Stimulated activated CD4-positive, alpha-beta T cell treated with anti-CD3 and anti-CD28 coated beads, Interleukin-4, amount 100 ng/mL, for 1 hour (primary cell): Measurements from ENCODE around the gene PAQR3.
"Not testable (repeated sequence)": the region's sequence is repeated elsewhere in the genome, so short reads cannot be mapped to it uniquely, and the experiment has no call there.

Experiments used
- DNase-seq: peaks from one replicate; pipeline ENCODE4 v3.0.0-alpha.2; 2020

PAQR3 gene

DNA sequence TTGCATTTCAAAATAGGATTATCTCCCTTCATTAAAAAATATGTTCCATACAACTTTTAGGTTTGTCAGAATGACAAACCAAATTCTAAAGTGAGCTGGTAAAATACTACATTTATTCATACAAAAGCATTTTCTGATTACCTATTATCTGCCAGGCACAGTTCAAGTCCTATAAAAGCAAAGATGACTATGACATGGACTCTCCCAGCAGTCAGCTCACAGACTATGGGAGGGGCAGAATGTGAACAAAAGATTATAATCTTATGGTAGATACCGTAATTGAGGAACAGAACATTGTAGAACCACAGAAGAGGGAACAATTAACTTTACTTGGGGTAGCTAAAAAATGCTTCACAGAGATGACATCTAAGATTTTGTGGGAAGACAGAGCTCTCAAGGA, 12.4 kb downstream of the PAQR3 start:
- DNase-seq: no peak

DNA sequence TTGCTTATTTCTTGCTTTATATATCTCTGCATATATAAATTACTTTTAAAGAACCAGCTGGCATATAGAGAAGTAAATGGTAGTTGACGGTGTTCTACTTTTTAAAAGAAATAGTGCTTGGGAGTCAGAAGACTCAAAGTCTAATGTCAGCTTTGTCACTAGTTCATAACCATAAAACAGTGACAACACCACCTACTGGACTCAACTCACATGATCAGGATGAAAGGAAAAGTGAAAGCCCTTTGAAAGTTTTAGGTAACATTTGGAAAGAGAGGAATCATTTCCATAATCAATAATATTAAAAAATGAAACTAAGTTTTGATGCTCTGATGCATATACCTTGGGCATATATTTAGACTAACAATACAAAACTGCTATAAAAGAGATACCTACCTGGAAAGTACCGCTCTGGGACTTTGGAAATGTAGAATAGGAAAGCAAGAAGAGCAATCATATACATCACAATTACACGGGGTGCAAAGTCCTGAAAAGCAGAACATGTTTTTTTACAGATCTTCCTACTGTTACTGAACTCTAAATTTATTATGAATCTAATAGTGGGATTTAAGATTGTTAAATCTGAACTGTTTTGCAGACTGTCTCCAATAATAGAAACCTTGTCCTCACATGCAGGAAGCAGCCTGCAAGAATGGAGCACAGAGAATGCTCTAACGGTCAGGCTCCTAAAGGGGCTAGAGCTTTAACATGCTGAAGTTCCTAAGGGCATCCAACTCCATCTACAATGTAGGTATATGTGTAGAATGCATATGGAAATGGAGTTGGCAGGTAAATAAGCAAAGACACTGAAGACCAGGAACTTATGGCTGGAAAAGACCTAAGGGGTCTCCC, 15.6 kb downstream of the PAQR3 start:
- no peak for DNase-seq

DNA sequence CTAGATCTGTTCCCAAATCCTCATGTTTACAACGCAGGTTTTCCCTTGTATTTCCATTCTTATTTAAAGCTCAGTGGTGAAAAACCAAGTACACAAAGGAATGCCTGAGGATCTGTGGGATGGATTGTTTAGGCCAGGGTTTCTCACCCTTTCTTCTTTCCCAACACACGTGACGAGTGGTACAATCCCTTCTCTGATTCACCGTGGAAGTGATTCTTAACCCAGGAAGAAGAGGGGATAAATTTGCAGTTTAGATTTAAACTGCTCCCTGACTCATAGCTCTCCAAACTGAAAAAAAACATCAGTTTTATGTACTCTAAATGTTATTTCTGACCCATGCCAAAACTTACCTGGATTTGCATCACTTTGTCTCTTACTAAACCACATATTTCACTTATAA, 17.0 kb downstream of the PAQR3 start:
- DNase-seq: no peak

DNA sequence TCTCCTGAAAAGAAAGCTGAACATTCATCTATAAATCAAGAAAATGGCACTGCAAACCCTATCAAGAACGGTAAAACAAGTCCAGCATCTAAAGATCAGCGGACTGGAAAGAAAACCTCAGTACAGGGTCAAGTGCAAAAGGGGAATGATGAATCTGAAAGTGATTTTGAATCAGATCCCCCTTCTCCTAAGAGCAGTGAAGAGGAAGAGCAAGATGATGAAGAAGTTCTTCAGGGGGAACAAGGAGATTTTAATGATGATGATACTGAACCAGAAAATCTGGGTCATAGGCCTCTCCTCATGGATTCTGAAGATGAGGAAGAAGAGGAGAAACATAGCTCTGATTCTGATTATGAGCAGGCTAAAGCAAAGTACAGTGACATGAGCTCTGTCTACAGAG, 28.6 kb downstream of the PAQR3 start:
- no peak for DNase-seq

DNA sequence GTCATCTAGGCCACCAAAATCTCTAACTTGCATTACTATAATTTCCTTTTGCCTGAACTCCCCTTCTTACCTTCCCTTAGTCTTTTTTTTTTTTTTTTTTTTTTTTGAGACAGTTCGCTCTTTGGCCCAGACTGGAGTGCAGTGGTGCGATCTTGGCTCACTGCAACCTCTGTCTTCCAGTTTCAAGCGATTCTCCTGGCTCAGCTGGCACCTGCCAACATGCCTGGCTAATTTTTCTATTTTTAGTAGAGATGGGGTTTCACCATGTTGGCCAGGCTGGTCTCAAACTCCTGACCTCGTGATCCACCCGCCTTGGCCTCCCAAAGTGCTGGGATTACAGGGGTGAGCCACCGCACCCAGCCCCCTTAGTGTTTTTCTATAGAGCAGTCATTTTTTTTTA, 30.3 kb downstream of the PAQR3 start:
- DNase-seq: not testable (repeated sequence)

DNA sequence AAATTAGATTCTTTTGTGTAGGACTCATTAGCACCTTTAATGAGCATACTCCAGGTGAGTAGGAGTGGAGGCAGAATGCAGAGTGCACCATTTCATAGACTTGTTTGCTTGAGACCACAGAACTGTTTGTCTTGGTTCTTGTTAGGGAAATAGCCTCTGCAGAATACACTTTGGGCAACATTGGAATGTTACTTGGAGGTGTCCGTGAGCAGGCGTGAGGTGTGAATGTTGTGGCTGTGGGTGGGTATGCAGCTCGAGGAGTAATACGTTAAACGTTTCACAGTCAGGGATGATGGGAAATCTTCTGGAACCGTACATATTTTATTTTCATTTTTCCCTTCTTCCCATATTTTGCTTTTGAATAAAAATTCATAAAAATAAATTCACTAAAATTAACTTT, 31.6 kb downstream of the PAQR3 start:
- no peak for DNase-seq

DNA sequence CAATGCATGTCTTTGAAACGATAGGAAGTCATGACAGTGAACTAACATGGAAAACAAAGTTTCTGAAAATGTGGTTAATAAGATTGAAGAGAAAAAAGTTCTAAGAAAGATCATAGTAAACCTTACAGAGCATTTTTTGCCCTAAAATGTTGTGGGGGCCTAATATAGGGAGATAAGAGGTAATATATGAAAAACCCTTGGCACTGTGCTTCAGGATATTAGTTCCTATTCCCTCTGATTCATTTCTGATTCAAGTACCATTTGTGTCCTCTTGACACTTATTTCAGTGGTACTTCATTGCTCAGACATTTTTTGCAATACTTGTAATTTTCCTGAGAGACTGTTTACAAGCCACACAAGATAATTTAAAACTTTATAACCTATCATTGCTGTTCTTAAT, 35.1 kb downstream of the PAQR3 start:
- DNase-seq: no peak

DNA sequence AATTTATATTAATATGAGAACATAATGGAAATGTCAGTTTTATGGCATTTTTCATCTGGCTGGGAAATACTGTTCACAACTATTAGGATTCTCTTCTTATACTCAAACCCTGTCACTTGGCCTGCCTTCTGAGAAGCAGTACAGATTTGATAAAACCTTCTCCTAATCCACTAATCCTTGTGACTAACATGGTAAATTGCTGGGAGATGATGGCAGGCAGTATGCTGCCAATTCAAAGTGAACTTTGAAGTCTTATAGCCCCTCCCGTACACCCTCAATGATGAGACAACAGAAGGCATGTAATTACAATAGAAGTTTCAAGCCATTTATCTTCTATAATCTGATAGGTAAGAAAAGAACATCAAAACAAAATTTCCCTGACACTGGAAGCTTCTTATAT, 36.9 kb downstream of the PAQR3 start:
- no peak for DNase-seq

DNA sequence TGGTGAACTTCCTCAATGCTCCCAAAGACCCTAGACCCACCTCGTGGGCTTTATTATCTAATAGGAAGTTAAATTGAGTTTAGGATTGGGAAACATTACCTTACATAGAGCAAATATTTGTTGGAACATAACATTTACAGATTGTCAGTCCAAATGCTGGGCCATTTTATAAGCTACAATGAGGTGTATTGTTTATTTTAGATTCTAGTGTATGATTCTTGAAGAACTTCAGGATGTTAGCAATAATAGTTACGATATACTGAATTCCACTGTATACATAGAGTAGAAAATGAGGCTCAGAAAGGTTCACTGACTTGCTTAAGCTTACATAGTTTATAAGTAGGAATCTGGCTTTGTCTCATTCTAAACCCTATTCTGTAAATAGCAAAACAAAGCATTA, 37.4 kb downstream of the PAQR3 start:
- no peak for DNase-seq

DNA sequence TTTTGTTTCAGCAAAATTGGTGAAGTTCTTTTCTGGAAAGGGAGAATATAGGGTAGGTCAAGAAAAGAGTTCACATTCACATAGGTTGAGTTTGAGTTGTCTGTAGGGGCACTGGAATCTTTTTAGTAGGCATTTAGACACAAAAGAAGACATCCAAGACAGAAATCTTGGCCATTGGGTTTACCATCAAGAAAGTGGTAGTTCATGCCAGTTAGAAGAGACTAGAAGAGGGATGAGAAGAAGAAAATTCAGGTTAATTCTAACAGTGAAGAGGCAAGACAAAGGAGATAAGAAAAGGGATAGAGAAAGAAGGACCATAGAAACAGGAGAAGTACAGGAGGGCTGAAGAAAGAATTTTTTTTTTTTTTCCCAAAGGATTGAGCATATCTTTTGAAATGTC, 39.9 kb downstream of the PAQR3 start:
- no peak for DNase-seq

DNA sequence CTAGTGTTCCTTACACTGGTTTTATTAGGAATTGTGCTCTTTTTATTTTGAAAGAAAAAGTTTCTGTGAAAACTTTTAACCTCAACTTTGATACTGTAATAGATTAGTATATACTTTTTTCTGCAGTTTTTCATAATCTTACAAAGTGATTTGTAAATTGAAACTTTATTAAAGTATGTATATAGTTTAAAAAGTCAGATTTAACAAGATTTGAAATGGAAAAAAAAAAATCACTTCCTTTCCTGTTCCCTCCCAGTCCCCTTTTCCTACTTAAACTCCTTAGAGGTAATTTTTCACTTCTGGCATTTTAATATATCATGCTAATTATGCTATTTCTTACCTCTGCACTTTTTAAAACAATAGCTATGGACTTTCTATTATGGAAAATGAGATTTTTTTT, 49.3 kb downstream of the PAQR3 start:
- no peak for DNase-seq

DNA sequence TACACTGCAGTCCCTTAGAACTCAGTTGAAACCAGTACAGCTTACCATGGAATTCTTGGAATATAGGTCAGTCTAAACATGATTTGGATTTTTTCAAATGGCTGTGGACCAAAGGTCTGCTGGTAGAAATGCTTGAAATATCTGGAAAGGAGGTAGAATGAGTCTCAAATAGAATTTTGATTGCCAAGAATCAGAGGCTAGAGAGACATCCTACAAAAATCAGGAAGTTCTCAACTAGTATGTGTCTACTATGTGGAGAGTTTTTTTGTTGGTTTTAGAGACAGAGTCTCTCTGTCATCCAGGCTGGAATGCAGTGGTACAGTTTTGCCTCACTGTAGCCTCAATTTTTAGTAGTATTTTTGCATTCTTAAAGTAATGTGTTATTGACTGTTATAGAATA, 53.6 kb downstream of the PAQR3 start:
- no peak for DNase-seq

DNA sequence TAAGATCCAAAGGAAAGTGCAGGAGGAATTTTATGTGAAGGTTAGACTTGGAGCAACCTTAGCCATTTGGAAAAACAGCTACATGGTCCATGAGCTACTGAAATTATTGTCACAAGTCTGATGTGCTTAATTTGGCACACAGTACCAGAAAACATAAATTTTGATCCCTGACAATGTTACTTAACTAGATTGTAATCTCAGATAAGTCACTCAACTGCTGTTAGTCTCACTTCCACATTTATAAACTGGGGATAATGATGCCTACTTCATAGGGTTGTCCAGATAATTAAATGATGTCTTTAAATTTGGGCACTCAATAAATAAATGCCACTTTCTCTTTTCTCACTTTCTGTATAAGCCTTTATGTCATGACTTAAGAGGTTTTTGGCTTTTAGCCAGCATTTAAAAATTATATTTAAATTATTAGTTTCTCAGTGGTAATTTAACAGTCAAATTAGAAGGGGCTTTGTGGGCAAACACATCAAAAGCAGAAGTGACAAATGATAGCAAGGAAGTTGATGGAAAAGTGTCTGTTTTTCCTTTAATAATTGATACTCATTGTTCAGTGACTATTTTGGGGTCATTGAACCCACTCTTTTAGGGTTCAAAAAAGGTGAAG, 58.3 kb downstream of the PAQR3 start:
- DNase-seq: no peak

DNA sequence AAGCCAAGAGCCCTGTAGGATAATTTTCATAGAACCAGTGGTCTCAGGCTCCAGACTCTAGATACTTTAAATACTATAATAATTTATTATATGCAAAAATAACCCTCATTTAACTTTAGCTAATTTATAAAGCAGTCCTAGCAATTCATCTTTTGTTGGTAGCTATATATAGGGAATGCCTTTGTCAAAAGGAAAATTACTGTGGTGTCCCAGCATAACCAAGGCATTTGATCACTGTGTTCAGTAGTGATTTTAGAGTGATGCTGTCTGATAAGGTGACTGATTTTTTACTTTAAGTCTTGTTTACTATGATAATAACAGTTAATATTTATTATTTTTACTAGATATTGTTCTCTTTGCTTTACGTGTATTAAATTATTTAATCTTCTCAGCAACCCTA, 61.2 kb downstream of the PAQR3 start:
- DNase-seq: no peak

DNA sequence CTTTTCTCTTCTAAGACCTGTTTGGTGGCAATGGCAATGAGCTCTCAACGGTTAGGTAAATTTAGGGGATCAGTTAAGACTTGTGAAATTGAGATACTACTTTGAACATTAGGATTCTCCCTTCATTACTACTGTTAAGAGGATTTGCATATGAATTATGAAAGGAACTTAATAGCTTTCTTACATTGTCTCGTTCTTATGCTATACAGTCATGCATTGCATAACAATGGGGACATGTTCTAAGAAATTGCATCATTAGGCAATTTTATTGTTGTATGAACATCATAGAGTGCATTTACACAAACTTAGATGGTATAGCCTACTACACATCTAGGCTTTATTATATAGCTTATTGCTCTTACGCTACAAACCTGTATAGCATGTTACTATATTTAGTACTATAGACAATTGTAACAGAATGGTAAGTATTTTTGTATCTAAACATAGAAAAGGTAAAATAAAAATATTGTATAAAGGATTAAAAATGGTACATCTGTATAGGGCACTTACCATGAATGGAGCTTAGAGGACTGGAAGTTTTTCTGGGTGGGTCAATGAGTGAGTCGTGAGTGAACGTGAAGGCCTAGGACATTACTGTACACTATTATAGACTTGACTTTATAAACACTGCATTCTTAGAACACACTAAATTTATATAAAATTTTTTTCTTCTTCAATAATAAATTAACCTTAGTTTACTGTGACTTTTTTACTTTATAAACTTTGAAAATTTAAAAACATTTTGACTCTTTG, 62.5 kb downstream of the PAQR3 start:
- DNase-seq: no peak

DNA sequence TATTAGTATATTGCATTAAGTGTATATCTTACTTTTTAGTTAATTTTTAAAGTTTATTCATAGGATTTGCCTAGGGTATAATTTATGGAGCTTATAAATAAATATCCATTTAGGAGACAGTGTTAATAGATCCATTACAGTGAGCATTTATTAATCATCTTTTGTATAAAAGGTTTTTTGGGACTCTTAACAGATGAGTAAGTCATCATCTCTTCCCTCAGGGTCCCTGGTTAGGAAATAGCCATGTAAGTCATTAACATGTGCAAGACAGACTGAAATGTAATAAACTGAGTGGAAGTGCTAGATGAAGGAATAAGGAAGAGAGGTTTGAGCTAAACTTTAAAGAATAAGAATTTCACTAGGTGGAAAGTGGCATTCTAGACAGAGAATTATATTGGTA, 69.2 kb downstream of the PAQR3 start:
- no peak for DNase-seq

DNA sequence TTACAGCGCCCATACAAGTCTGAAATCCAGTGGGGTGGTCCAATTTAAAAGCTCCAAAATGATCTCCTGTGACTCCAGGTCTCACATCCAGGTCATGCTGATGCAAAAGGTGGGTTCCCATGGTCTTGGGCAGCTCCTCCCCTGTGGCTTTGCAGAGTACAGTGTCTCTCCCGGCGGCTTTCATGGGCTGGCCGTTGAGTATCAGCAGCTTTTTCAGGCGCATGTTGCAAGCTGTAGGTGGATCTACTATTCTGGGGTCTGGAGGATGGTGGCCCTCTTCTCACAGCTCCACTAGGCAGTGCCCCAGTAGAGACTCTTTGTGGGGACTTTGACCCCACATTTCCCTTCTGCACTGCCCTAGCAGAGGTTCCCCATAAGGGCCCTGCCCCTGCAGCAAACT, 70.5 kb downstream of the PAQR3 start:
- not testable (repeated sequence) for DNase-seq

DNA sequence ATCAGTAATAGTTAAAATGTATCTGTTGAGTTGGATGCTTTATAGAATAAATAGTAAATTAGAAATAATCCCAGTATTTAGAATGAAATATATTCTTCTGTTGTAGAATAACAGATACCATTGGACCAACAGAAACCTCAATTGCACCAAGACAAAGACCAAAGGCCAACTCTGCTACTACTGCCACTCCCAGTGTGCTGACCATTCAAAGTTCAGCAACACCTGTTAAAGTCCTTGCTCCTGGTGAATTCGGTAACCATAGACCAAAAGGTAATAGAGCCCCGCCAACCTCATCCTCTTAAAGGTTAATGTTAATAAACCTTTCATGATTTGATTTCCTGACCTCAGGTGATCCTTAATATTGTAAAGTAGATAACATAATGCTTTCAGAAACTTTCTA, 73.8 kb downstream of the PAQR3 start:
- no peak for DNase-seq

DNA sequence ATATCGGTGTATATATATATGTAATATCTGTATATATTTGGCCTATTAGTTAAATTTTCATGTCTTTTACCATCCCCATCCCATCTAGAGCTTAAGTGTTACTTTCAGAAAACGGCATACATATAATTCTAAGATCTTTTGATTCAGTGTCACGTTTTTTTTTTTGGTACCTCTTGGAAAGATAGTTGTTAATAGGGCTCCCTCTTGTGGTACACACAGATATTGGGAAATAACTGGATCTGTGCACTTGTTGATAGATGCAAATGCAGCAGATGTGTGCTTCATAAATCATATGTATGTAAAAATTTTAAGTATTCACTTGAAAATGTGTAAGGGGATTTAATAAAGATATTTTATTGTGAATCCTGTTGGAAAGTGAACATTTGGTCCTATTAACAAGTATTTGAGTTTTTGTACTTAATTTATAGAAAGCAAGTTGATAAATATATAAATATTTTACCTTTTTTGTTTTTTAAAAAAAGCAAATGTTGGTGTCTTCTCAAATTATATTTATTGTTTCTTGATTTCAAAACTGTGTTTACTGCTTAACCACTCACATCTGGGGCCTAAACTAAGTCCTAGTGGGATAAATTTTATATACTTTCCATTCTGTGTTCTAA, 74.7 kb downstream of the PAQR3 start:
- DNase-seq: no peak

DNA sequence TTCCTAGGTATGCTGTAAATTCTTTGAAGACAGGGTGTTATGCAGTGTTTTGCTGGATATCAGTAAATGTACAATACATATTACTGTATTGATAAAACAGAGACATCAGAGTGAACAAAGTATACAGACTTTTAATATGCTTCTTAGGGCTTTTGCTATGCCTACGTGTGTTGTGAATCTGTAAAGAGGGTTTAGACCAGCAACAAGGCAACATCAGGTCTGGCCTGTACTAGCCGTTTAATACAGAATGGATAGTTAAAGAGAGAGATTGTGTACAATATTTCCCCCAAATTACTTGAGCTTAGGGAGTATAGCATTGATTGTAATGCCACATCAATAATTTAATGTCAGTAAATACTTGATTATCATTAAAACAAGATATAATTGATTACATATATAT, 75.2 kb downstream of the PAQR3 start:
- no peak for DNase-seq

DNA sequence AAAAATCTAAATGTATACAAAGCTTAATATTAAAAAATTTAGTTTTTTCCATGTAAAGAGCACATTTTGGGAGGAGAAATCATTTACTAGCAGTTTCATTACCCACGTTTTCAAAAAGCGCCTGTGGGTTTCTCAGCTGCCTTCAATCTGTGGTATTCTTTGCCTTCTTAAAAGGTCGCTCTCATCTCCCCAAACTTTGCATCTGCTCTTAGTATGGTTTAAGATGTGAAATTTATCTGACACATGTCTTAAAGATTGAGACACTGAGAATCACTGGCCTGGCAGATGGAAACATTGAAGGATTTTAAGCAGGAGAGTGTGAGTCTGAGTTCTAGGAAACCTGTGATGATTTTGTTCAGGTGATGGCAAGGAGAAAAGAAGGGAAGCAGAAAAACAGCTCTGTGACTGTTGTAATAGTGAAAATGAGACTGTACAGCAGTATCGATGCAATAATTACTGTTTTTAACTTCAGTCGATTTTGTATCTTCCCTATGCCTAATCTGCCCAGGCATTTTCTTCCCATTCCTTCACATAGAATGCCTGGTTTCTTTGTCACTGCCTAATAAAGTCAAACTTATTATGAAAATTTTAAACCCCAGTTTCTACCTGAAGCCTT, 75.9 kb downstream of the PAQR3 start:
- DNase-seq: no peak

DNA sequence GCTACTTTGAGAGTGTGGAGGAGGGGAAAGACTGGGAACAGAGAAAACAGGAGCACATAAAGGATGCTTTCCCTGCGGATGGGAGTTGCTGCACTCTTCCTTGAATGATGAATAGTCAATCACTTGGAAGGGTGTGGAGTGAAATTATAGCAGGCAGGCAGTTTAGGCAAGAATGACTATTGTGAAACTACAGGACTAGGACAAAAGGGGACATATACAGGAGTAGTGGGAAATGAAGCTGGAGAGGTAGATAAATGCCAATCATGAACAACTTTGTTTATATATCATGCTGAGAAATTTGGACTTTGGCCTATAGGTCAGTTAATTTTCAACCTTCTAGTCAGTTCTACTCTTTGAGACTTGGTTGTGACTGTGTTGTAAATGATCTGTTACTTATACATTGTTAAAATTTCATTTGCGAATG, 76.9 kb downstream of the PAQR3 start:
- DNase-seq: no peak
